Muscle of back (tissue), 11 donors: ENCODE data around the gene KRT4. TPM values are rescaled to one million over a fixed set of nuclear protein-coding genes. Genes with fewer than 3 reads are reported as not detected.

ENCODE experiments used
- DNase-seq, 3 donors: peaks; one replicate each; pipeline versions ENCODE4 v3.0.0 to v3.0.0-alpha.2; 2013
- polyA plus RNA-seq, 10 donors: library from polyadenylated mRNA; unstranded; fragments of 120-200 nt; gene quantifications; one replicate each; pipeline ENCODE4 v1.2.1, GENCODE V29; 2013; ENCODE audit not compliant: insufficient read length in 10 of 10

The KRT4 gene
- polyA plus RNA-seq, 10 donors, result 0.11 to 126 (median 0.64) TPM; not detected in 4

DNA sequence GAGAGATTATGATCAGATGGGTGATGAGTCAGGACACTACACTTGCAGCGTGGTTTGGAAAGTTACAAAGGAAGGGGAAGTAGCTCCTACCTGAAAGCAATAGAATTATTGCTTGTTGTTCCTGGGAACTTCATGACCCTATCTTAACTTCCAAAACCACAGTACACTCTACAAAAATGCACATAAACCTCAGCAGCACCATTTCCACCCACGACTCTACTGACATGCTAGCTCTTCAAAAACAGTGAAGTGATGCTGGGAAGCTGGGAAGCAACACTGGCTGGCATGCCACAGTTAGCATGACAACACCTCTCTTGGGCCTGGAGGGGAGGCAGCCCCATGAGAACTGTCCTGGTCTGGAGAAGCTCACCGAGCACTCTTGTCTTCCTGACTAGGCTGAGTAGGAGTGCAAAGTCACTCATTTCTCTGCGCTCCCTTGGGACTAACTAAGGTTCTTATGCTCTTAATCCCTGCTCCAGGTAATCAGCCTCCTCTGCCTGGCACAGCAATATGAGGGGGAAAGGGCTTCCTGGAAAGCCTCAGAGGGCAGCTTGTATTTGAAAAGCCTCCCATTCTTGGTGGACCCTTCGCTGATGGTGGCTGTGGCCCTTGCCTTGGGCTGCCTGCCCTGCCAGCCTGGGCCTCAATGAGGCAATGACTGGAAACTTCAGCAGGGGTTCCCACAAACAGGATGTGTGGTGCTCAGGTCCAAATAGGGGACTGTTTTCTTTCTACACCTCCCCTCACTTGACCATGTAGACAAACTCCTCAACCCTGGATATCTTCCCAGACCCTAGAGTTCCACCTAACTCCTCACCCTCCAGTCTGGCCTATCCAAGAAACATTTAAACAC lies 19.2 kb downstream of the KRT4 start:
- peak in 1 of 3 donors; percentile 37 for DNase-seq

DNA sequence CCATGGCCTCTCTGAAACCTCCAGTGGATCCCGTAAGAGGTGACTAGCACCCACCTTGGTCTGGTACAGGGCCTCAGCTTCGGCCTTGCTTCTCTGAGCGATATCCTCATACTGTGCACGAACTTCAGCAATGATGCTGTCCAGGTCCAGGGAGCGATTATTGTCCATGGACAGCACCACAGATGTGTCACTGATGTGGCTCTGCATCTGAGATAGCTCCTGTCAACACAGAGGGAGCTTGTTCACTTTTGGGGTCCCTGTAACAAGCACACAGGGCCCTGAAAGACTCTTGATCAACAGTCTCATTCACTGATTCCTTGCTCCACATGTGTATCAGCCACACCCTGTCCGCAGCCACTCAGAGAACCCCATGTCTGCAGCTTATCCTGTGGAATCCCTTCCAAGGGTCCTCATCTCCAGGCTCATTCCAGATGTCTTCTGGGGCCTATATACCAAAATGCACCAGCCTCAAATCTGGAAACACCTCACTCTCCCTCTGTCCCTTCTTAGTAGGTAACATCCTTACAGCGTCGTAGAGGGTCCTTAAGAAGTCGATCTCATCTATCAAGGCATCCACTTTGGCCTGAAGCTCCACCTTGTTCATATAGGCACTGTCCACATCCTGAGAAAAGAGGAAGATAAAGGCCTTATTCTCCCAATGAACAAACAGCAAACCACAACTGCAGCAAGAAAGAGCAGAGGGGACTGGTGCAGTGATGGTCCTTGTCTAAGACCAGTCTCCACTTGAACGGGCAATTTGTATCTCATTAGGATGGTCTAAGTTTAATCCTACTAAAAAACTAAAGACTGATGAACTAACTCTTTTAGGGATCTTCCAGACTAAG lies 21.5 kb downstream of the KRT4 start:
- no peak for DNase-seq

DNA sequence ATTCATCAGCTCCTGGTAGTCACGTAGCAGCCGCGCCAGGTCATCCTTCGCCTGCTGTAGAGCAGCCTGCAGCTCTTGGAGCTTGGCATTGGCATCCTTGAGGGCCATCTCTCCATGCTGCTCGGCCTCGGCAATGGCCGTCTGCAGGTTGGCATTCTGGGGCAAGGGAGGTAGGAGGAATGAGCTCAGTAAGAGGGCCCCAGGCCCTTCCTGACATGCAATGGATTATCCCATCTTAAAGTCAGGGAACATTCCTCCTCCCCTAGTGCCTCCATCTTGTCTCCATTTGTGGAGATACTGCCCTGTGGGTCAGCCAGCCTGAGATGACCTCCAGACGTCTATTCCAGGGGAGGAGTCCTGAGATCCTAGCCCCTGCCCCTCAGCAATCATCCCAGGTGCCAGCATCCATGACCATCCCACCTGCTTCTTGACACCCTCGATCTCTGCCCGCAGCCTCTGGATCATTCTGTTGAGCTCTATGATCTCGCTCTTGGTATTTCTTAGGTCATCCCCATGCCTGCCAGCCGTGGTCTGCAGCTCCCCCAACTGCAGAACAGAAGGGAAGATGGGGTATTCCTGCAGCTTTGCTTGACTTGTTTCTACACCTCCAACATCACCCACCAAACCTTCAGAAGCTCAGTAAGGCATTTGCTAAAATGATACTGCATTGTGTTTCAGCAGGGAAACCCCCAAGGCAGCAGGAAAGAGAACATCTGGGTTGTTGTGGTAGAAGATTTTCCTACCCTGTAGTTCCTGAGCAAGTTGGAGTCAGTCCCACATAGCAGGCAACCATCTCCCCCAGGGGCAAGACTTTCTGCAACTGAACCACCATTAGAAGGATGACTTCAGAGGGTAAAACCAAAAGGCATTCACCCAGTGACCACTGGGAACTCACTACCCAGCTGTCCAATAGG lies 22.4 kb downstream of the KRT4 start:
- DNase-seq, result no peak

DNA sequence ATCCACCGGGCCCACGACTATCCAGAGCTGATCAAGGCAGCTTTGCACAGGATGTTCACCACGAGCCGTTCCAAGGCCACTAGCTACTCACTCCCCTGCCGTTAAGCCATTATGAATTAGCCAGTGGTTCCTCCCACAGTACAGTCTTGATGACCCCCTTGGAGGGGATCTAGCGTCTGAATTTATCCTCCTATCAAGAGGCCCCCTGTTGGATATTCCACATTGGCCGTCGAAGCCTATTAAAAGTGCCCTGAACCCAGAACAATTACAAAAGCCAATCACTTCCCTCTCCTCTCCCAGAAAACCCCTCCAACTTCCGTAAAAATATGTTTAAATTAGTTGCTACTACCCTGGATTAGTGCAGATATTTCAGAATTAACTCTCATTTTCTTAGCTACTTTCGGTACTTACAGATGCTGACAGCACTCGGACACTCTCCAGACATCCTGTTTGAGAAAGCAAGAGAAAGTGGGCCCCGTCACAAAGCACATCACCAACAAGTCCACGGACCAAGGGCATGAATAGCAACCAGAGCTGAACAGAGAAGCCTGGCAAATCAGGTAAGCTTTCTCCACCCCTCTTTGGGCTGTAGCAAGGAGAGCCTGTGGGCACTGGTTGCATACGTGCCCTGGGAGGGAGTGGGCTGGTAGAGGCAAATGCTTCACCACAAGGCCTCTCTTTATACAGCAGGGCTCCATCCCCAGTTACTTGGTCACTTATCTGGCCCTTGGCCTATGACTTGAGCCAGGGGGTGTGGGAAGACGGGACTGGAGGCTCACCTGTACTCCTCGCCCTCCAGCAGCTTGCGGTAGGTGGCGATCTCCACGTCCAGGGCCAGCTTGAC lies 23.3 kb downstream of the KRT4 start:
- no peak for DNase-seq

DNA sequence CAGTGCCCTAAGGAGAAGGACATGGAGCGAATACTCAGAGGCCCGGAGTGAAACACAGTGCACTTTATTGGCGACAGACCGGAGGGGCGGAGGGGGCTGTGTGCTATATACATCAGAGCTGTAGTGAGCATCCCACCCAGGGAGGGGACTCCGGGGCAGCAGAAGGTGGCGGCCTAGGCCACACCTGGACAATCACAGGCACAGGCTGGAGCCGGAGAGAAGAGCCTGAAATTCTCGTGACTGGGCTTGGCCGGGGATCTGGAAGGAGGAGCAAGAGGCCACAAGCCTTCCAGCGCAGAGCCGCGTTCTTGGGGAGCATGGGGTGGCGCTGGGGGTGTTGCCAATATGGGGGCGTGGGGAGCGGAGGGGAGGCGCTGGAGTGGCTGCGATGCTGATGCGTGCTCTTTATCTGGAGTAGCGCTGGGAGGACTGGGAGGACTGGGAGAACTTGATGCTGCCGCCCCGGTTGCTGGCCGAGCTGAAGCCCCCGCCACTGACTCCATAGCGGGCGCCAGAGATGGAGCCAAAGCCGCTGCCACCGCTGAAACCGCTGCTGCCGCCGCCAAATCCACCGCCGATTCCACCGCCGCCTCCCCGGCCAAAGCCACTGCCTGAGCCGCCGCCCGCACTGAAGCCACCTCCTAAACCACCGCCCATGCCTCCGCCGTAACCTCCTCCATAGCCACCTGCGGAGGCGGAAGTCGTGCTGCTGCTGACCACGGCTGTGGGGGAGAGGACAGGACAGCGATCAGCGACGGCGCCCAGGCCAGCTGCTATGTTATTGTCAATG lies 24.1 kb downstream of the KRT4 start:
- peak in 1 of 3 donors; percentile 40 for DNase-seq

DNA sequence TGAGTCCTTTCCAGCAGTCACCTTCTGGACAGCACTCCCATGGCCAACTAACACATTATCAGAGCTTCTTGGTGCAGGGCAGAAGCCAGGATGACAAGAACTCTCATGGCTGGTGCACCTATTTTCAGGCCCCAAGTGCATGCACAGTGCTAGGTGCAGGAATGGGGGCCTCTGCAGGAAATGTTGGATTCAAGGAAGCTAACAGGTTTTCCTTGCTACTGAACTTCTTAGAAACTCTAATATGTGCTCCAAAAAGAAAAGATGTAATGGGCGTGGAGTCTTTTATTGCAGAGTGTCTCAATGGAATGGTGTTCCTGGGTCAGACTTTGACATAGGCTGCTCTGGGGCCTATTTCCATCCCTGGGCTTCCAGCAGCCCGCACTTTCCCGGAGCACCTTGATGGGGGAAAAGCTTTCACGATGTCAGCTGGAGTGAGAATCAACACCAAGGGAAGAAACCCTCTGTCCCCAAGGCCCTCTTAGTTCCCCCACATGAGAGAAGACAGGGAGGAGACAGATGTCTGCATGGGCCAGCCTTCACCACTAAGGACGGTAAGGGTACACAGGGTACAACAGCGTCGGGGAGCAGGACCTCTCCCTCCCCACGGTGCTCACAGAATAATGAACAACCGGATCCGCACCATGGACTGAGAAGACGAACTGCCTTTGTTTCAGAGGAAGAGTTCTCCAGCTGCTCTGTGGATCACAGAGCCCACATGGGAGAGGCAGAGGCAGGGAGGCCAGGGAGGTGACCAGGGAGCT lies 24.9 kb downstream of the KRT4 start:
- DNase-seq, result no peak

DNA sequence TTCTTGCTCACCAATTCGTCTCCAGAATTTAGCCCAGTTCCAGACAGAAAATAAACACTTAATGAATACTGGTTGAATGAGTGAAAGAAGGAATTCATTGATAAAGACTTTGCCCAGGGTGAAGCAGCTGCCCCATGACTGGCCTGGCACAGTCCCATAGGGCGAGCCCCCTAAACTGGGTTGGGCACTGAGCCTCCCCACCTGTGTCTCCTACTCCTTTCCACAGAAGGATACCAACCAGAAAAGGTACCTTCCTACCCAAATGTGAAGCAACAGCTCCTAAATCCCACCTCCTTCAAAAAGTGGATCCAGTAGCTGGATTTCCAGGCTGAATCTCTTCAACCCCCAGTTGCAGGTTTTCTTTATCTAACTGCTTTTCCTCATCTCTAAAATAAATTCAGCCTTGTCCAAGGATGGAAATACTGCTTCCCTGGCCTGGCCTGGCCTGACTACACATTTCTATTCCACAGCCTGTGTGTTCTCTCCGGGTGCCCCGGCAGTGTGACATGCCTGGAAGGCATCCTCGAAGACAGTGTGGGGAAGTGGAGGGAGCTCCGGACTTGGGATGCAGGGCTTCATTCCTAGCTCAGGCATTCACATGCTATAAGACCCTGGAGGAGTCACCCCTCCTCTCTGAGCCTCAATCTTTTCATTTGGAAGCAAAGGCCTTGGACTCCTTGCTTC lies 25.6 kb downstream of the KRT4 start:
- no peak for DNase-seq

DNA sequence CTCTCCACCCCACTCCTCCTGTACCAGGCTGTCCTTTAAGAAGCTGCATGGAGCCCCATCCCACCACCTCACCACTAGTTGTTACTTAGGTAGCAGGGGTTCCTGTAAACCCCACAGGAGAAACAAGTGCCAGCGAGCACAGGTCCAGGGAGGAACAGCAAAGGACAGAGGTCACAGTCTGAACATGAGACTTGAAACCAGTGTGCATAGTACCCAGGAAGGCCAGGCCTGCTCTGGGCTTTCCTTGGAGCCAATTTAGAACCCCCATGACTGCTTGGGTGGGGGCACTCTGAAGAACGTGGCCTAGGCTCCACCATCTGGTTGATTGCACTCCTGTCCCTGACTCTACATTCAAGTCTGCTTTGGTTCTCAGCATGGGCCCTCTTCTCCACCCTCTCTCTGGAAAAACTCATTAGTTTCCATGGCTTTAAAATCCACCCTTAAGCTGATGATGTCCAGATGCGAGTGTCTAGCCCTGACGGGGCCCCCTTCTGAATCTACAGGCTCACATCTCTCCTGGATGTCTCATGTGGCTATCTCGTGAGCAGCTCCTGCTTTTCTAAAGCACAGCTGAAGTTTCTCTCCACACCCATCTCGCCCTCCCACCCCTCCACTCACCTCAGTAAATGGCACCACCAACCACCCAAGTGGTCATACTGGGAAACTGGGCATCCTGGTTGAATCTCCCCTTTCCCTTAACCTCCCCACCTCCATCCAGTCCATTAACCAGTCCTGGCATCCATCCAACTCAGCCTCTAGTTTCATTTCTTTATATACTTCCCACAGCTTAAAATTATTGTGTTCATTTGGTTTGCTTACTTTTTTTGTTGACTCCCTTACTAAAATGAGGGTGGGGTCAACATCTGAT lies 26.4 kb downstream of the KRT4 start:
- DNase-seq, result peak in 2 of 3 donors; percentile 56 to 76

DNA sequence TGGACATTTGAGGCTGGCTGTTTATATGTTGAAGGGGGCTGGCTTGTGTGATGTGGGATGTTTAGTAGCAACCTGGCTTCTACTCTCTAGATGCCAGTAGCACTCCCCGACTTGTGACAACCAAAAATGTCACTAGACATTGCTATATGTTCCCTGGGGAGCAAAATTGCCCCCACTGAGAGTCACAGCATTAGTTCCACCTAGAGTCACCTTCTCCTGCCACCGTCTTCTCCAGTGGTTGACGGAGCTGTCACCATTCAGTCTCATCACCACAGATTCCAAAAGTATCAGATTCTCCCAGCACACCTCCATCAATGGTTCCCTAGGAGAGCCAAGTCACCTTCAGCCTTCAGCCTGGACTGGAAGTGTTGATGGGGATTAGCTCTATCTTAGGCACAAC lies 29.0 kb downstream of the KRT4 start:
- DNase-seq, result no peak

DNA sequence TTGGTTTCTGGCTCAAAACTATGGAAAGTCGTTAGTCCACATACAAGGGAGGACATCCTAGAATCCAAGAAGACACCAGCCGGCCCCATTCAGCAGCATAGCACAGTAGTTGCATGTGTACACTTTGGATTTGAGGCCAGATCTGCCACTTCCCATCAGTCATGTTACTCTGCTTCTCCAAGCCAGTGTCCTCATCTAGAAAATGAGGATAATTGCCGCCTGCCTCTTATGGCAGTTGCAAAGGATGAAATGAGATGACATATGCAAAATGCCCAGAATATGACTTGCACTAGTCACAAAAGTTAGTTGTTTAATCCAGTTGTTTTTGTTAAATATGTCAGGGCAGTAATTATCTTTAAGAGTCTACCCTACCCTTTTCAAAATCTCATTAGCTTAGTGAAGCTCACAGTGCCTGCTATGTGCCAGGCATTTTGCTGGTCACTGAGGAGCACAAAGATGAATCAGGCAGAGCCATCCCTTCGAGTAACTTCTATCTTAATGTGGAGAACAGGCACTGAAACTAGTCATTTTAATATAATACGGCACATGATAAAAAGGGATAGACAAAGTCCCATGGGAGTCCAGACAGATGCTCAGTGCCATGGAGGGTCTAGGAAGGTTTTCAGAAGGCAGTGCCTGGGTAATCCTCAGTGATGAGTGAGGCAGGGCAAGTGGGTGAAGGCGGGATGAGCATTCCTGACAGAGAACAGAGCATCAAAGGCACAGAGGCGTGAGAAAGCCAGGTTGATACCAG lies 30.2 kb downstream of the KRT4 start:
- DNase-seq, result no peak

DNA sequence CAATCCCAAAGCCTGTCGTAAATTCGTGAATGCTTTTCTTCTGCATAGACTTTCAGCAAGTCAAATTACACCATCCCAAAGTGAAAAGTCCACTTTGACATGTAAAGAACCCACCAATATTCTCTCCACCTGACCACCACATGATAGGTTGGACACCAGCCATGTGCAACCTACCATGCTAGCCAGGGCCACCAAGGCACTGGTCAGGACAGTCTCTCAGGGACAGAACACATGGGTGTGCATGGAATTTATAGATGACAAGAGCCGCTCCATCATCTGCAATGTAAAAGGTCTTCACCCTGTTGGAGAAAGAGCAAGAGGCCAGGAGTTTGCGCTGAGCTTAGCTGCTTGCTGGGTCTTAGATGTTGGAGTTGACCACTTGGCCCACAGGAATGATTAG lies 31.4 kb downstream of the KRT4 start:
- no peak for DNase-seq

DNA sequence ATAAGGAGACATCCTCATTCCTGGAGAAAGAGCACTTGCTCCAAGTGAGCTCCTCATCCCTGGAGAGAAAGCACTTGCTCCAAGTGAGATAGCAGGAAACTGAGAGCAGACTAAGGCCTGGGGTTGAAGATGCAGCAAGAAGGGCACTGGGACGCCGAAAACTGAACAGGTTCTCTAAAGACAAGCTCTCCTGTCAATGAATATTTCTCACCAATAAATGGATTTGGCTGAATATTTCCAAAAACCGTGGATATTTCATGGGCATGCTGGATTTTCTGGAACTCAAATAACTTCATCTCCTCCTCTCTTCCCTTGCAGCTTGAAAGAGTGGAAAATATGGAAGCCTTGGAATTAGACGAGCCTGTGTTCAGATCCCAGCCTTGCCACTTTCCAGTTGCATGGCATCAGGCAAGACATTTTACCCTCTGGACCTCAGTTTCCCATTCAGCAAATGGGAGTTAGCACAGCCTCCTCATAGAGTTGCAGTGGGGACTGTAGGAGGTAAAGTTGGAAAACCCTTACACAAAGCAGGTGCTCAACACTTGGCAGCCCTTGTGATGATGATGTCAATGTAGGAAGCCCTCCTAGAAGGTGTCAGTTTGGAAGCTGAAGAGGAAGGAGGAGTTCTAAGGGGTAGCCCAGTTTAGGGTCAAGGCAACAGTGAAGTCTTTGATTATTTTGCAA lies 32.4 kb downstream of the KRT4 start:
- DNase-seq, result no peak

DNA sequence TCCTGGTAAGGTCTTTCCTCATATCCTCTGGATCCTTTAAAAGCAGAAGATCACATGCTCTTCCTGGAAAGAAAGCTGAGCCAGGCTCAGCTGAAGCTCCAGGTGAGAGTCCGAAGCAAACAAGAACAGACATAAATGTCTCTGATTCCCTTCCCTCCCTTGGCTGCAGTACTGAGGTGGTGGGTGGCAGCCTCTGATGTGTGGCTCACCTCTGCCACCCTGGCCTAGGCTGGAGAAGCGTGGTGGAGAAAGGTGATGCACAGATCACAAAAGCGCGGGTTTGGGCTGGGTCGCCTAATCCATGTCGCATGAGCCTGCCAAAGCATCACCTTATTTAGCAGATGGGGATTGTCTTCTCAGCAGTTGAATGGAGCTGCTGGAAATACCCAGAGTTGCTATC lies 34.0 kb downstream of the KRT4 start:
- DNase-seq, result no peak

DNA sequence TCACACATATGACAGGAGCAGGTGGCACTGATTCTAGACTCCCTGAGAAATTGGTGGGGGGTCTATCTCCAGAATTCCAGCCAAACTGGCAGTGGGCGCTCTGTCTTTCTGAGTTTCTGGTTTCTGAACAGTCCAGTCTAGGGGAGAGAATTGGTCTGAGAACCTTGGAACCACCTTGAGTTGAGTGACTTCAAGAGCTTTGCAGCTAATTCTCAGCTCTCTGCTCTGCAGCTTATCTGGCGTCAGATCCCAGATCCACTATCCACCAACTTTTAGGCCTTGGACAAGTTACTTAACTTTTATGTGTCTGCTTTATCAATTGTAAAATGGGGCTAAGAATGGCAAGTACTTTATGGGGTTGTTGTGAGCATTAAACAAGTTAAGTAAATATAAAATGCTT lies 35.1 kb downstream of the KRT4 start:
- DNase-seq, result no peak

DNA sequence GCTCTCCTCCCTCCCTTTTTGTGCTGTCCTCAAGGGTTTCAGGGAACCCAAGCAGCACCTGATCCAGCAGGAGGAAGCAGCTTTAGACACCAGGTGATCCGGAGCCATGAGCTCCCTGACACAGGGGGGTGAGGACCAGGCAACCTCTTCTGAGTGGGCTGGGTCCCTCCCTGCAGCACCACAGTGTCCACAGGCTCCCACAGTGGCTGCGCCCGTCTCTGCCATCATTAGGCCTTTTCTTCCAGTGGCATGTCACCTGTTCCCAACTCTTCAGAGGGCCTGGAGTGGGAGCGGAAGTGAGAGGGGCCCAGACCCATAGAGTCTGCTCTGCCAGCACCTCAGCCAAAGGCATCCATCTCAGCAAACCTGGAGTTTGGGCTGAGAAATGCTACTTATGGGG lies 36.4 kb downstream of the KRT4 start:
- no peak for DNase-seq

DNA sequence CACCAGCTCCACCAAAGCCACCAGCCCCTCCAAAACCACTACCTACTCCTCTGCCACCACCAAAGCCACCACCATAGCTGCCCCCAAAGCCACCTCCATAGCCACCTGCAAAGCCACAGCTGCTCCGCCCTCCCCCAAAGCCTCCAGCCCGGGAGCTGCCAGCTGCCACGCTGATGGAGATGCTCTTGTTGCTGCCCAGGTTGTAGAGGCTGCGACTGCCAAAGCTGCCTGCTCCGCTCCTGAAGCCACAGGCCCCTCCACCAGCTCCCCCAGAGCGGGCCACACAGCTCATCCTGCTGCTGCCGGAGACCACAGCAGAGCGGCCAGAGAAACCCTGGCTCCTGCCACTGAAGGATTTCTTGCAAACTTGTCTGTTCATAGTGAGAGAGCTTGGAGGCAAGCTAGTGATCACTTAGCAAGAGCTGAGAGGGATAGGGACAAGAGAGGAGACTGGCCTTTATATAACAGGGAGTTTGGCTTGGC lies 37.0 kb downstream of the KRT4 start, which contains the start of gene KRT76:
Gene KRT76, minus strand, starts transcription at position 433 of the 483 bp plus-strand sequence. Its CDS starts 54 bp downstream, at position 379.
- no peak for DNase-seq
